MM.1S (cell line): ENCODE results near the gene VPS54.
A peak's percentile ranks its signal among the peaks of the same experiment; 100 is the strongest.

Experiments used
- DNase-seq: peaks from one replicate; pipeline ENCODE4 v3.0.0-alpha.2; 2015
- H2AFZ ChIP-seq: fragments of 300-600 bp; sonication (generic); 2 replicates; pipeline ENCODE4 v1.6.0; 2016; ENCODE audit warnings: antibody characterized with exemption, low read length
- H3F3A ChIP-seq: fragments of 300-600 bp; sonication (generic); 2 replicates; pipeline ENCODE4 v1.6.1; 2016; ENCODE audit warnings: mild to moderate bottlenecking, antibody characterized with exemption, low read length, moderate library complexity, mixed read lengths; ENCODE audit not compliant: insufficient read depth
- H3K27ac ChIP-seq: fragments of 300-600 bp; sonication (generic); 2 replicates; pipeline ENCODE4 v1.5.1; 2016; ENCODE audit warnings: mild to moderate bottlenecking, low read length
- H3K27me3 ChIP-seq: fragments of 300-600 bp; sonication (generic); replicated peaks from 2 replicates; pipeline ENCODE4 v1.6.0; 2016; ENCODE audit warnings: low read length; ENCODE audit not compliant: insufficient read depth
- H3K36me3 ChIP-seq: fragments of 300-600 bp; sonication (generic); replicated peaks from 2 replicates; pipeline ENCODE4 v1.6.1; 2016; ENCODE audit warnings: mild to moderate bottlenecking, low read length, mixed read lengths; ENCODE audit not compliant: insufficient read depth
- H3K4me1 ChIP-seq: fragments of 300-600 bp; sonication (generic); 2 replicates; pipeline ENCODE4 v1.6.1; 2016; ENCODE audit warnings: low read length, mixed read lengths
- H3K4me2 ChIP-seq: fragments of 300-600 bp; sonication (generic); 2 replicates; pipeline ENCODE4 v1.6.0; 2016; ENCODE audit warnings: low read depth, low read length
- H3K4me3 ChIP-seq: fragments of 300-600 bp; sonication (generic); 2 replicates; pipeline ENCODE4 v1.5.1; 2016; ENCODE audit warnings: low read length, mixed read lengths
- H3K79me2 ChIP-seq: fragments of 300-600 bp; sonication (generic); 2 replicates; pipeline ENCODE4 v1.6.1; 2016; ENCODE audit warnings: mixed run types, low read length, mixed read lengths
- H3K9ac ChIP-seq: fragments of 300-600 bp; sonication (generic); 2 replicates; pipeline ENCODE4 v1.6.1; 2016; ENCODE audit warnings: low read length, mixed read lengths
- H3K9me2 ChIP-seq: fragments of 300-600 bp; sonication (generic); replicated peaks from 2 replicates; pipeline ENCODE4 v1.6.1; 2016; ENCODE audit warnings: mild to moderate bottlenecking, low read length, mixed read lengths; ENCODE audit not compliant: insufficient read depth
- H3K9me3 ChIP-seq: fragments of 300-600 bp; sonication (generic); replicated peaks from 2 replicates; pipeline ENCODE4 v1.6.1; 2016; ENCODE audit warnings: mild to moderate bottlenecking, low read length, mixed read lengths; ENCODE audit not compliant: insufficient read depth
- H4K20me1 ChIP-seq: fragments of 300-600 bp; sonication (generic); 2 replicates; pipeline ENCODE4 v1.6.1; 2016; ENCODE audit warnings: mild to moderate bottlenecking, low read length, moderate library complexity, mixed read lengths; ENCODE audit not compliant: insufficient read depth
- CTCF ChIP-seq: fragments of 300-600 bp; sonication (generic); IDR thresholded peaks from 2 replicates; pipeline ENCODE4 v1.5.1; 2016; ENCODE audit warnings: antibody characterized with exemption, low read length, mixed read lengths
- EZH2 ChIP-seq: fragments of 300-600 bp; sonication (generic); optimal IDR thresholded peaks from 2 replicates; pipeline ENCODE3; 2017; ENCODE audit warnings: low read depth, mild to moderate bottlenecking, antibody characterized with exemption, low read length, mixed read lengths
- EZH2phosphoT487 ChIP-seq: fragments of 300-600 bp; sonication (generic); IDR thresholded peaks from 2 replicates; pipeline ENCODE4 v1.6.1; 2018; ENCODE audit warnings: antibody characterized with exemption, low read length

The VPS54 gene

DNA sequence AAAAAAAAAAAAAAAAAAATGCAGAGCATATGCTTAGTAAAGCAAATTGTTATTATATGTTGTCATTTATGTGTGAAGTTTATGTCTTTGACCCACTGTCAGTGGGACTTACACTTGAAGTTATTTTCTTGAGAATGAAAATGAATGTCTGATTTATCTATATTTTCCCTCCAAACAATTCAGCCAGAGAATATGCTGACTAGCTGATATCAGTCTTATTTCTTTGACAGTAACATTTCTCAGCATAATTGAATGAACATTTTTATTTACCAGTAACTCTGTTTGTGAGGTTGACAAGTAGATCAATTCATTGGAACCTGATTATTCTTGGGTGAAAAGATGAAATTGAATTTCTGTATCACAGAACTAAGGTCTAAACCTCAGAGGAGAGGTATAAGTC lies 40.0 kb upstream of the VPS54 start:
- no peaks in the 10 kb centered on the region for H3K36me3 ChIP-seq
- H3F3A ChIP-seq, result peaks cover 19% of the 10 kb centered on the region
- no peak overlapping the region for H3K4me2 ChIP-seq
- H3K9me3 ChIP-seq, result no peaks in the 10 kb centered on the region
- TF ChIP-seq CTCF (no peak), EZH2 (no peak), EZH2phosphoT487 (no peak)
- no peak overlapping the region for H3K27ac ChIP-seq
- DNase-seq, result no peak
- H3K9me2 ChIP-seq, result no peaks in the 10 kb centered on the region
- H2AFZ ChIP-seq, result no peak overlapping the region
- H3K79me2 ChIP-seq, result no peaks in the 10 kb centered on the region
- no peaks in the 10 kb centered on the region for H3K27me3 ChIP-seq
- H4K20me1 ChIP-seq, result no peaks in the 10 kb centered on the region
- peaks cover 35% of the 10 kb centered on the region for H3K4me1 ChIP-seq
- H3K9ac ChIP-seq, result no peak overlapping the region
- H3K4me3 ChIP-seq, result no peak overlapping the region

DNA sequence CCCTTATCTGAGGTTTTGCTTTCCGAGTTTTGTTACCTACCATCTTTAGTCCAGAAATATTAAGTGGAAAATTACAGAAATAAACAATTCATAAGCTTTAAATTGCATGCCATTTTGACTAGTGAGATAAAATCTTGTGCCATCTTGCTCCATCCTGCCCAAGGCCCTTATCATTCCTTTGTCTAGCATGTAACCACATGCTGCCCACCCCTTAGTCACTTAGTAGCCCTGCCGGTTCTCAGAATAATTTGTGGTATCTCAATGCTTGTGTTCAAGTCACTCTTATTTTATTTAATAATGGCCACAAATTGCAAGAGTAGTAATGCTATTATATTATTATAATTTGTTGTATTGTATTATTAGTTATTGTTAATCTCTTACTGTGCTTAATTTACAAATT lies 36.8 kb upstream of the VPS54 start:
- no peak overlapping the region for H3K27ac ChIP-seq
- H2AFZ ChIP-seq, result no peak overlapping the region
- H3K9ac ChIP-seq, result no peak overlapping the region
- H3F3A ChIP-seq, result peaks cover 14% of the 10 kb centered on the region
- H3K9me2 ChIP-seq, result no peaks in the 10 kb centered on the region
- TF ChIP-seq CTCF (no peak), EZH2 (no peak), EZH2phosphoT487 (no peak)
- DNase-seq, result no peak
- H3K27me3 ChIP-seq, result no peaks in the 10 kb centered on the region
- no peak overlapping the region for H3K4me3 ChIP-seq
- peaks cover 28% of the 10 kb centered on the region for H3K4me1 ChIP-seq
- H3K9me3 ChIP-seq, result no peaks in the 10 kb centered on the region
- no peaks in the 10 kb centered on the region for H3K79me2 ChIP-seq
- no peaks in the 10 kb centered on the region for H3K36me3 ChIP-seq
- H3K4me2 ChIP-seq, result no peak overlapping the region
- H4K20me1 ChIP-seq, result no peaks in the 10 kb centered on the region

DNA sequence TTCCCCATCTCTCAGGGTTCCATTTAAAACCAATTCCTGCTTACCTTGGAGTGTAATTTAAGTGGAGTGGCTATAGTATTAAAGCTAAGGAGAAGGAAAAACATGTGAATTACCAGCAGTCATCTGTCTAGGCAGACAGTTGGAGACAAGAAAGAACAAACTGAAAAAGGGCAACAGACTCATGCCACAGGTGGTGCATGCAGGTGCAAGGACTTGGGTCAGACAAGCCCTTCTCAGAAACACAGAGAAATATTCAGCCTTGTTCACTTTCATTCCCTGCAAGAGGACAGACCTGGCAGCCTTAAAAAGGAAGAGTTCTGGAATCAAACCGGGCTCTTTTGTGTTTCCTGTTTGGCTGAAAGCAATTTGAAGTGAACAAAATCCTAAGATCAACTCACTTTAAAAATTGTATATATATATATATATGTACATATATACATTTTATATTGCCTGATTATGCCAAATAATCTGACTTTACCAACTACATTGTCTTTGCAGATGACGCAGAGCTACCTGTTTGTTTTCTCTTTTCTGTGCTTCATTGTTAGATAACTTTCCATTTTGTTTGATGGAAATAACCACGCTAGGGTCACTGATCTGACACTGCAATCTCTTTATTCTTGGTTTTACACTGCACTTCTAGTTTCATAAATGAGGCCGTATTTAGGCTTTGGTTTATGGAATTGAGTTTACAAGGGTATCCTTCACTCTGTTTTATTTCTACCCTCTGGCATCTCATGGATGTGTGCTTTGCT lies 35.1 kb upstream of the VPS54 start:
- Histone ChIP-seq H3K4me2 (peak overlapping the region; percentile 68), H3F3A (peaks cover 14% of the 10 kb centered on the region), H3K9me3 (no peaks in the 10 kb centered on the region), H4K20me1 (no peaks in the 10 kb centered on the region), H3K4me1 (peaks cover 36% of the 10 kb centered on the region), H2AFZ (no peak overlapping the region), H3K36me3 (no peaks in the 10 kb centered on the region), H3K27me3 (no peaks in the 10 kb centered on the region), H3K79me2 (no peaks in the 10 kb centered on the region), H3K9me2 (no peaks in the 10 kb centered on the region), H3K4me3 (peak overlapping the region; percentile 20; the same call in 1 of the 2 replicates), H3K9ac (0 out of 2 replicates have a peak overlapping the region, but pooled peaks have one; percentile 5), H3K27ac (peak overlapping the region; percentile 17; the same call in 1 of the 2 replicates)
- DNase-seq, result peak; percentile 83
- TF ChIP-seq CTCF, result no peak
- TF ChIP-seq EZH2phosphoT487, result no peak
- no peak for TF ChIP-seq EZH2
